SK-N-SH (cell line): Measurements from ENCODE around the gene SNAP29. TPM values are rescaled to one million over a fixed set of nuclear protein-coding genes. Genes with fewer than 3 reads are reported as not detected.

ENCODE experiments used
- CTCF ChIA-PET: fragments of 300-600, 350-600 bp; formaldehyde crosslinking; extraction: SDS; loops from one replicate; lab custom pipeline; 2021; lab: Yijun Ruan, JAX
- POLR2A ChIA-PET: fragments of 350-600 bp; sonication (Branson Sonifier 250); formaldehyde crosslinking; extraction: SDS; loops from one replicate; lab custom pipeline; 2020; ENCODE audit warnings: antibody characterized with exemption, inconsistent platforms; lab: Yijun Ruan, JAX
- DNase-seq: peaks from one replicate; pipeline ENCODE4 v3.0.0; 2012
- H2AFZ ChIP-seq: fragments of 200-600 bp; sonication (generic); 2 replicates; pipeline ENCODE4 v1.8.1; 2016; ENCODE audit warnings: antibody characterized with exemption, mild to moderate bottlenecking, low read depth
- H3F3A ChIP-seq: fragments of 200-600 bp; sonication (generic); replicated peaks from 2 replicates; pipeline ENCODE3; 2016; ENCODE audit warnings: antibody characterized with exemption, mild to moderate bottlenecking; ENCODE audit not compliant: insufficient read depth
- H3K27ac ChIP-seq, 2 experiments: fragments of 200-500 bp in 1 of 2; fragments of 200-600 bp in 1 of 2; sonication (Bioruptor generic) in 1 of 2; sonication (generic), shearing (Covaris generic) in 1 of 2; 2 replicates each; pipeline versions ENCODE4 v1.5.1 to v1.6.1; 2014 to 2016; ENCODE audit warnings: low read depth in 2 of 2, inconsistent platforms in 1 of 2, low read length in 1 of 2, mild to moderate bottlenecking in 1 of 2, mixed read lengths in 1 of 2
- H3K27me3 ChIP-seq: fragments of 200-600 bp; sonication (generic), shearing (Covaris generic); 2 replicates; pipeline ENCODE4 v1.6.1; 2016; ENCODE audit warnings: mixed run types; ENCODE audit not compliant: insufficient read depth
- H3K36me3 ChIP-seq, 2 experiments: fragments of 200-500 bp in 1 of 2; fragments of 200-600 bp in 1 of 2; sonication (Bioruptor generic) in 1 of 2; sonication (generic) in 1 of 2; replicated peaks in 1 of 2; 2 replicates each; pipeline versions ENCODE3 to v1.5.1; 2014 to 2016; ENCODE audit warnings: low read length in 1 of 2, mild to moderate bottlenecking in 1 of 2; ENCODE audit not compliant: insufficient read depth in 2 of 2, control insufficient read depth in 1 of 2
- H3K4me1 ChIP-seq, 2 experiments: fragments of 200-500 bp in 1 of 2; fragments of 200-600 bp in 1 of 2; sonication (Bioruptor generic) in 1 of 2; sonication (generic), shearing (Covaris generic) in 1 of 2; 2 replicates each; pipeline versions ENCODE4 v1.5.1 to v1.6.1; 2014 to 2016; ENCODE audit warnings: low read depth in 1 of 2, low read length in 1 of 2, mixed run types in 1 of 2; ENCODE audit not compliant: insufficient read depth in 2 of 2, control insufficient read depth in 1 of 2
- H3K4me2 ChIP-seq: fragments of 200-600 bp; sonication (generic), shearing (Covaris generic); 2 replicates; pipeline ENCODE4 v1.6.1; 2017; ENCODE audit warnings: mixed run types
- H3K4me3 ChIP-seq, 2 experiments: fragments of 200-500 bp in 1 of 2; fragments of 200-600 bp in 1 of 2; sonication (Bioruptor generic) in 1 of 2; sonication (generic), shearing (Covaris generic) in 1 of 2; 2 replicates each; pipeline versions ENCODE4 v1.5.1 to v1.8.1; 2014 to 2016; ENCODE audit warnings: low read depth in 2 of 2, inconsistent platforms in 1 of 2, low read length in 1 of 2, mild to moderate bottlenecking in 1 of 2, mixed read lengths in 1 of 2, moderate library complexity in 1 of 2
- H3K79me2 ChIP-seq: fragments of 200-600 bp; sonication (generic); 2 replicates; pipeline ENCODE4 v1.8.1; 2017; ENCODE audit warnings: mild to moderate bottlenecking; ENCODE audit not compliant: insufficient read depth
- H3K9ac ChIP-seq: fragments of 200-600 bp; sonication (generic); 2 replicates; pipeline ENCODE4 v1.6.1; 2017; ENCODE audit warnings: mixed run types
- H3K9me2 ChIP-seq: fragments of 200-600 bp; sonication (generic); 2 replicates; pipeline ENCODE4 v1.6.1; 2017; ENCODE audit warnings: mixed run types
- H3K9me3 ChIP-seq: fragments of 200-600 bp; sonication (generic); 2 replicates; pipeline ENCODE4 v1.6.1; 2017; ENCODE audit warnings: mixed run types, mild to moderate bottlenecking, moderate library complexity
- H4K20me1 ChIP-seq: fragments of 200-600 bp; sonication (generic); 2 replicates; pipeline ENCODE4 v1.6.1; 2017; ENCODE audit warnings: mild to moderate bottlenecking, mixed run types; ENCODE audit not compliant: insufficient read depth
- CTCF ChIP-seq: fragments of 200-600 bp; sonication (generic); IDR thresholded peaks from 2 replicates; pipeline ENCODE4 v1.6.1; 2017; ENCODE audit warnings: antibody characterized with exemption, mild to moderate bottlenecking, moderate library complexity
- EP300 ChIP-seq, 2 experiments: IDR thresholded peaks; 2 replicates each; pipeline versions ENCODE4 v1.4.0 to v1.6.1; 2012; ENCODE audit warnings: borderline replicate concordance in 1 of 2, low read depth in 1 of 2, low read length in 1 of 2
- FOSL2 ChIP-seq: IDR thresholded peaks from 2 replicates; pipeline ENCODE4 v1.4.0; 2012; ENCODE audit warnings: low read depth, mild to moderate bottlenecking, moderate library complexity, borderline replicate concordance
- GATA2 ChIP-seq: sonication (generic); formaldehyde crosslinking; IDR thresholded peaks from 2 replicates; pipeline ENCODE4 v1.5.0; 2020; ENCODE audit warnings: mild to moderate bottlenecking, missing genetic modification reagents
- IRF3 ChIP-seq: fragments of 150-350 bp; IDR thresholded peaks from 2 replicates; pipeline ENCODE4 v1.6.1; 2016; ENCODE audit warnings: mild to moderate bottlenecking, low read depth, low read length
- JUND ChIP-seq: IDR thresholded peaks from 2 replicates; pipeline ENCODE4 v1.4.0; 2012
- RAD21 ChIP-seq: IDR thresholded peaks from 2 replicates; pipeline ENCODE4 v1.6.1; 2012; ENCODE audit warnings: mild to moderate bottlenecking, low read length
- RFX5 ChIP-seq: IDR thresholded peaks from 2 replicates; pipeline ENCODE4 v1.6.1; 2012; ENCODE audit warnings: mild to moderate bottlenecking, improper control_type of control experiment, low read length
- RXRA ChIP-seq: IDR thresholded peaks from 2 replicates; pipeline ENCODE4 v1.4.0; 2012; ENCODE audit warnings: low read depth, mild to moderate bottlenecking, borderline replicate concordance
- TCF12 ChIP-seq: IDR thresholded peaks from 2 replicates; pipeline ENCODE4 v1.4.0; 2012
- USF1 ChIP-seq: IDR thresholded peaks from 2 replicates; pipeline ENCODE4 v1.4.0; 2012; ENCODE audit warnings: low read depth, borderline replicate concordance
- USF2 ChIP-seq: fragments of 150-350 bp; IDR thresholded peaks from 2 replicates; pipeline ENCODE4 v1.6.1; 2017; ENCODE audit warnings: antibody characterized with exemption, low read length, low read depth, borderline replicate concordance
- YY1 ChIP-seq: IDR thresholded peaks from 2 replicates; pipeline ENCODE4 v1.4.0; 2012; ENCODE audit warnings: low read depth, mild to moderate bottlenecking
- ZBTB33 ChIP-seq: IDR thresholded peaks from 2 replicates; pipeline ENCODE4 v1.4.0; 2012; ENCODE audit warnings: low read depth, borderline replicate concordance
- WGBS: methylation state at CpG from one replicate; pipeline ENCODE4 v1.1.6; 2017; ENCODE audit warnings: low lambda C conversion rate; 5-methylcytosine and 5-hydroxymethylcytosine counted together
- polyA plus RNA-seq, 3 experiments: library from polyadenylated mRNA; depleted of rRNA; stranded (reverse); fragments of >200 nt; gene quantifications; 2 replicates each; pipeline ENCODE4 v1.2.3, GENCODE V29; 2012
- TF ChIP-seq, protein P1 (sequence below): IDR thresholded peaks from 2 replicates; pipeline ENCODE4 v1.6.1; 2012; ENCODE audit warnings: mild to moderate bottlenecking, low read depth, low read length, moderate library complexity
- TF ChIP-seq, protein P2 (sequence below): IDR thresholded peaks from 2 replicates; pipeline ENCODE4; 2012

The SNAP29 gene
- polyA plus RNA-seq, 1 of the 3 experiments (the other 2 are of a cell fraction): 37.3 TPM

DNA sequence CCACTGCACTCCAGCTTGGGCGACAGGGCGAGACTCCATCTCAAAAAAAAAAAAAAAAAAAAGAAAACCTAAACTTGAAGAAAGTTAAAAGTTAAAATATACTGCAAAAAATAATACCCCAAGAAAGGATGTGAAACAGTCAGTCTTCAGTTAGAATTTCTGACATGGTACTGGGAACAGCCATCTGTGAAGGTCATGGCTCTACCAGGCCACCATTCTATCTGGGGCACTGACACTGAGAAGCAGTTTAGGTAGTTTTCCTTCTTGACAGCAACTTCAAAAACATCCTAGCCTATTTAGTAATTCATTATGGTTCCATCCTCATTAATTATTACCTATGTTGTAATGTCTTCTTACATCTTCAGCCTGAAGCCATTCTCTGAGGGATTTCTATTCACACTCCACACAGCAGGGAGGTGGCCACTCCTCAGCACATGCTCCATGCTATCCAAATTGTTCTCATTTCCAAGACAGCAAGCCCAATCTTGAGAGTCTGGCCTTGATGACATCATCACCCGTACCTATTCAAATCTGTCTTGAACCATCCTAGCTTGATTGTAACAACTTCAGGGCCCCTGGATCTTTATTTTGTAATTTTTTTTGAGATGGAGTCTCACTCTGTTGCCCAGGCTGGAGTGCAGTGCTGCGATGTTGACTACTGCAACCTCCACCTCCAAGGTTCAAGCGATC lies 46.7 kb upstream of the SNAP29 start:
- H3F3A ChIP-seq: peaks cover 4% of the 10 kb centered on the region
- H4K20me1 ChIP-seq: no peaks in the 10 kb centered on the region
- DNase-seq: no peak
- ChIA-PET POLR2A (no interaction called here), CTCF (interaction anchor here (1.8 kb wide), 1 partner anchor 9 kb away, joined by 9 read pairs; no protein-coding TSS in a partner anchor)
- no peak overlapping the region for H3K4me3 ChIP-seq
- TF ChIP-seq YY1 (no peak), JUND (no peak), EP300 (IDR thresholded peaks at IDR 0.05; ENCODE audit: borderline replicate concordance in 1 of 2, low read depth in 1 of 2, low read length in 1 of 2) (no peak), IRF3 (no peak), RFX5 (no peak), USF2 (no peak), GATA2 (CRISPR knock-in tag) (no peak), CTCF (no peak), USF1 (no peak), RXRA (no peak), RAD21 (no peak), ZBTB33 (no peak), TCF12 (no peak), FOSL2 (no peak)
- TF ChIP-seq, protein P1, sequence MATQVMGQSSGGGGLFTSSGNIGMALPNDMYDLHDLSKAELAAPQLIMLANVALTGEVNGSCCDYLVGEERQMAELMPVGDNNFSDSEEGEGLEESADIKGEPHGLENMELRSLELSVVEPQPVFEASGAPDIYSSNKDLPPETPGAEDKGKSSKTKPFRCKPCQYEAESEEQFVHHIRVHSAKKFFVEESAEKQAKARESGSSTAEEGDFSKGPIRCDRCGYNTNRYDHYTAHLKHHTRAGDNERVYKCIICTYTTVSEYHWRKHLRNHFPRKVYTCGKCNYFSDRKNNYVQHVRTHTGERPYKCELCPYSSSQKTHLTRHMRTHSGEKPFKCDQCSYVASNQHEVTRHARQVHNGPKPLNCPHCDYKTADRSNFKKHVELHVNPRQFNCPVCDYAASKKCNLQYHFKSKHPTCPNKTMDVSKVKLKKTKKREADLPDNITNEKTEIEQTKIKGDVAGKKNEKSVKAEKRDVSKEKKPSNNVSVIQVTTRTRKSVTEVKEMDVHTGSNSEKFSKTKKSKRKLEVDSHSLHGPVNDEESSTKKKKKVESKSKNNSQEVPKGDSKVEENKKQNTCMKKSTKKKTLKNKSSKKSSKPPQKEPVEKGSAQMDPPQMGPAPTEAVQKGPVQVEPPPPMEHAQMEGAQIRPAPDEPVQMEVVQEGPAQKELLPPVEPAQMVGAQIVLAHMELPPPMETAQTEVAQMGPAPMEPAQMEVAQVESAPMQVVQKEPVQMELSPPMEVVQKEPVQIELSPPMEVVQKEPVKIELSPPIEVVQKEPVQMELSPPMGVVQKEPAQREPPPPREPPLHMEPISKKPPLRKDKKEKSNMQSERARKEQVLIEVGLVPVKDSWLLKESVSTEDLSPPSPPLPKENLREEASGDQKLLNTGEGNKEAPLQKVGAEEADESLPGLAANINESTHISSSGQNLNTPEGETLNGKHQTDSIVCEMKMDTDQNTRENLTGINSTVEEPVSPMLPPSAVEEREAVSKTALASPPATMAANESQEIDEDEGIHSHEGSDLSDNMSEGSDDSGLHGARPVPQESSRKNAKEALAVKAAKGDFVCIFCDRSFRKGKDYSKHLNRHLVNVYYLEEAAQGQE: no peak
- TF ChIP-seq, protein P2, sequence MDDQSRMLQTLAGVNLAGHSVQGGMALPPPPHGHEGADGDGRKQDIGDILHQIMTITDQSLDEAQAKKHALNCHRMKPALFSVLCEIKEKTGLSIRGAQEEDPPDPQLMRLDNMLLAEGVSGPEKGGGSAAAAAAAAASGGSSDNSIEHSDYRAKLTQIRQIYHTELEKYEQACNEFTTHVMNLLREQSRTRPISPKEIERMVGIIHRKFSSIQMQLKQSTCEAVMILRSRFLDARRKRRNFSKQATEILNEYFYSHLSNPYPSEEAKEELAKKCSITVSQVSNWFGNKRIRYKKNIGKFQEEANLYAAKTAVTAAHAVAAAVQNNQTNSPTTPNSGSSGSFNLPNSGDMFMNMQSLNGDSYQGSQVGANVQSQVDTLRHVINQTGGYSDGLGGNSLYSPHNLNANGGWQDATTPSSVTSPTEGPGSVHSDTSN: no peak
- H3K9me2 ChIP-seq: no peaks in the 10 kb centered on the region
- no peaks in the 10 kb centered on the region for H3K9me3 ChIP-seq
- H2AFZ ChIP-seq: no peak overlapping the region
- peaks cover 0 to 9% of the 10 kb centered on the region in 2 experiments; a peak in 1 of 4 replicates for H3K4me1 ChIP-seq
- no peak overlapping the region for H3K9ac ChIP-seq
- 96% methylated on average over 5 of the region's 5 CpGs for WGBS
- no peak overlapping the region for H3K27ac ChIP-seq
- H3K79me2 ChIP-seq: no peaks in the 10 kb centered on the region
- H3K4me2 ChIP-seq: no peak overlapping the region
- H3K36me3 ChIP-seq: peaks cover 23 to 36% of the 10 kb centered on the region in 2 experiments
- H3K27me3 ChIP-seq: no peaks in the 10 kb centered on the region
